Right renal cortex interstitium (tissue), 3 donors: ENCODE data around the gene FYB1. TPM values are rescaled to one million over a fixed set of nuclear protein-coding genes. Genes with fewer than 3 reads are reported as not detected.

Experiments
- DNase-seq, 3 donors: peaks; one replicate each; pipeline ENCODE4 v3.0.0-alpha.2; 2013; ENCODE audit warnings: low read depth in 3 of 3, low spot score in 2 of 3
- polyA plus RNA-seq, 3 donors: library from polyadenylated mRNA; unstranded; fragments of 120-200 nt; gene quantifications; one replicate each; pipeline ENCODE4 v1.2.1, GENCODE V29; 2013; ENCODE audit not compliant: insufficient read length in 3 of 3

Gene FYB1
- polyA plus RNA-seq, 3 donors = 4.4 to 5.4 (median 5.2) TPM

- DNase-seq = no peak
Observed at GRCh38 chr5:39100301-39100850, 119.0 kb downstream of the FYB1 start.

DNA sequence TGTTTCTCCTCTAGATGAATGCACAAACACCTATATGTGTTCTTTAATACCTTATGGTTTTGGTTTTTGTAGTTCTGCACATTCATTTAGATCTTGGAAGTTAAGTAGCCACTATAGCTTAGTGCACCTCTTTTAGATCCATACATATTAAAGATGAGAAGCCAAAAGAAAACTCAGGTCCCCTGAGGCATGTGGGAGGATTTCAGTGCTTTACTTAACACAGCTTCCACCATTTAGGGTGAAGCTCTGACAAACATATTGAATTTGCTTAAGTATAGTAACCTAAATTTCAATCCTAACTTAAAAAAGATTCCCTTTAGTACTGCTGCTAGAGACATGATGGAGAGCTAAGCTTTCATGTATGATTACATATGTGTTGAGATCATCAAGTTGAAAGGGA is 119.5 kb downstream of the FYB1 start:
- no peak for DNase-seq

DNA sequence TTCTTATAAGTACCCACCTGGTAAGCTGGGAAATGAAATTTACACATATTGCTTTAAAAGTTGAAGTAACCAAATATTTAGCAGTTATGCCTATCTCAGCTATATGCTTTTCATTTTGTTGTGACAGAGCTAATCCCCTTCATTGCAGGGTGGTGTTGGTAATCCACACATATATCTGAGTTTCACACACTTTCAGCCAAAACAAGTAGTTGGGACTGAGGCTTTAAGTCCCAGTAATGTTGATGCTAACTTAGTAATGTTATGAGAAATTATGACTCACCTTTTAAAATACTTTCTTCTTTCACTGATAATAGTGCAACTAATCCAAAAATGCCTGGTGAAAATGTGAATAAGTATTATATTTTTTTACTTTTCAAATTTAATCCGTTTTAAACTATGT is 126.0 kb downstream of the FYB1 start:
- DNase-seq = no peak

DNA sequence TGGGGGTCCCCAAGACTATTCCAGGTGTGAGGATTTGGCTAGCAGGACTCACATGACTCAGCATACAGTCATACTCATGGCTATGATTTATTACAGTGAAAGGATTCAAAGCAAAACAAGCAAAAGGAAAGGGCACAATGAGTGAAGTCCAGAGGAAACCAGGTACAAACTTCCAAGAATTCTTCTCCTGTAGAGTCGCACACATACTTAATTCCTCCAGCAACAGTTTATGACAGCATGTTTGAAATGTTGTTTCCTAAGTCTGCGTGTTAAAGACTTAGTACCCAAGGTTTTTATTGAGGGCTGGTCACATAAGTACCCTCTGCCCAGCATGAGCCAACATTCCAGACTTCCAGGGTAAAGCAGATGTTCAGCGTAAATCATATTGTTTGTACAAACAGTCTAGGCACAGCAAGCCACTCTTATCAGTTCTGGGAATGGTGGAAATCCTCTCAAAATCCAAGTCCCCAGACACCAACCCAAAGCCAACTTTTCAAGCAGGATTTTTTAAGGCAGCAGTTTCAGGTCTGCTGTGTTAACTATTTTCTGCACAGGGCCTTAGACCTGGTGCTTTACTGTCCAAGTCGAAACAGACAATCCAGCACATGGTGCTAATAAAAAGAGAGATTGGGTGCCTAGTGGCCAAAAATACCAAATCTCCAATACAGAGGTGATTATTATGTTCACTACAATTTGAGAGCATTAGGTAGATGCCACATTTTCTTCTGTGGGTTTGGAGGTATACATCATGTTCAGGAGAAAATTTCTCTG is 126.6 kb downstream of the FYB1 start:
- DNase-seq = no peak

- no peak for DNase-seq
Observed at GRCh38 chr5:39091940-39092580, 127.3 kb downstream of the FYB1 start.

DNA sequence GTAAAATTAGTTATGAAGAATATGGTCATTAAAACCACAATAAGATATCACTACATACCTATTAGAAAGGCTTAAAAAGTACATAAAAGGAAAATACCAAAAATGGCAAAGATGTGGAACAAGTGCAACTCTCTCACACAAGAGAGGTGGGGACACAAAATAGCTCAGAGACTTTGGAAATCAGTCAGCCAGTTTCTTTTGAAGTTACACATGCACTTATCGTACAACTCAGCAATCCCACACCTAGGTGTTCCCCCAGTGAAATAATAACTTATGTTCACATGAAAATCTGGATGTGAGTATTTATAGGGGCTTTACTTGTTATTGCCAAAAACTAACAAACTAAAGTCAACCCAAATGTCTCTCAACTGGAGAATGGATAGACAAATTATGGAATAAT is 135.4 kb downstream of the FYB1 start:
- DNase-seq = no peak

GRCh38 chr5:39082995-39083394 is 136.4 kb downstream of the FYB1 start:
- DNase-seq = no peak

DNA sequence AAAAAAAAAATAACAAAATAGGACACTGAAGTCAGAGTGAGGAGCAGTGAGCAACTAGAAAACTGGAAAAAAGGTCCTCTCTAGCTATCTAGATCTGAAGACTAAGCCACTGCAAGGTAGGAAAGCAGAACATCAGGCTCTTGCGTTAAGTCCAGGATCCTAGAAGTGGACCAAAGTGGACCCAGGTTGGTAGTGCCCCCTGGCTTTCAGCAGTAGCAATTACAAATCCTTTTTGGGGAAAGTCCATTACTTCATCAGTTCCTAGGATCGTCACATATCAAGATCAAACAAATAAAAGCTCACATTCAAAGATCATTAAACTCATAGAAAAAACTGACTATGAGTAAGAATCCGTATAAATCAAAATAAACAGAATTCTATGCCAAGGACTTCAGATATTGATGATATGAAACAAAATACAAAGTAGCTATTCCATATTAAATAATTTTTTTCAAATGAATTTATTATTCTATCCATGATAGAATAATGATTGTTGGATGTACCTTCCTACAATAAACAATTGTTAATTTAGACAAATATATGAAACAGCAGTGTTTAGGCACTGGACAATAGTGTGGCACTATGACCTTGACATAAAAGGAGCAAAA is 138.7 kb downstream of the FYB1 start:
- DNase-seq = no peak

GRCh38 chr5:39080168-39080567 is 139.2 kb downstream of the FYB1 start:
- DNase-seq = no peak

- no peak for DNase-seq
Observed at GRCh38 chr5:39079147-39079546, 140.2 kb downstream of the FYB1 start.

GRCh38 chr5:39076757-39077728 is 142.3 kb downstream of the FYB1 start:
- no peak for DNase-seq

DNA sequence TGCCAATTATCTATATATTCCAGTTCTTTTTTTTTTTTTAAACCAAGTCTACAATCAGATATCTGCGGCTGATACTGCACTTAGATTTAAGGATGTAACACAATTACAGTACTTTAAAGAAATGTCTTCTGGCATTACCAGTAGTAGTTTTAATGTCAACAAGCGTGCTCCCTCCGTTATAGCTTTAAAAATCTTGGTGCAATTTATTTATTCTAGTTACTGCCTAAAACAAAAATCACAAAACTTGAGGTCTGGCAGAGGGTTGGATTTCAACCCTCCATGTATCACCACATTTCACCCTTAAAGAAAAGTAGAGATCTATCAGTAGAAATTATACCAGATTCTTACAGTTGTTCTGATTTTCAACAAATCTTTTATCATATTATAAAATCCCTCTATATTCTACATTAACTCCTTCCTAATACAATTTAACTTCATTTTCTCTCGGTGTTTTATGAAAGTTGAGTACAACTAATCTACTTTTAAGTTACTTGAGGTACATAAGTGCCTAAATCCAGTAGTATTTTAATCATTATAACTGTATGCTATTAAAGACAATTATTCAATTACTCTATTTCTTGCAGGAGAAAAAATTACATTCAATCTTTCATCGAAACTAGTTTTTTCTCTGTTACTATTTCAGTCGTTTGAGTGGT is 143.1 kb downstream of the FYB1 start:
- no peak for DNase-seq

GRCh38 chr5:39074017-39074814 is 145.1 kb downstream of the FYB1 start, which contains the start of gene RICTOR:
RICTOR (minus strand) TSS chr5:39074399; CDS start chr5:39074377, 22 bp downstream.
- DNase-seq = peak; percentile 65 to 84 (median 68)

GRCh38 chr5:39073767-39074016 is 145.7 kb downstream of the FYB1 start:
- DNase-seq = peak in 1 of 3 donors; percentile 27

GRCh38 chr5:39072925-39073766 is 146.2 kb downstream of the FYB1 start:
- DNase-seq = peak in 2 of 3 donors; percentile 40 to 41

DNA sequence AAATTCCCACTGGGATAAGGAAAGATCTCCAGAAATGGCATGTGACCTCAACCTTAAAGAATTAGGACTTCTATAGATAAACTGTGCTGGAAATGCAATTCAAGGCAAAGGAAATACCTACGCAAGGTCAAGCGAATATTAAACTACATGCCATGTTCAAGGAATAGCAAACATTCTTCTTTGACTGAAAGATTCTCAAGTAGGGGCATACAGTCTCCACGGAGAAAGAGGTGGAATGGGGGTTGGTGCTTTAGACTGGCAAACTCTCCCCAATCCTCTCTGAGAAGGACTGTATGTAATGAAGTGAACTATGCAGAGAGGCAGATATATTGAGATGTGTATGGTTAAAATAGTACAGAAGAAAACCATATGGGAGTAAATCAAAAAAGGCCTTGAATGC is 151.3 kb downstream of the FYB1 start:
- DNase-seq = no peak

DNA sequence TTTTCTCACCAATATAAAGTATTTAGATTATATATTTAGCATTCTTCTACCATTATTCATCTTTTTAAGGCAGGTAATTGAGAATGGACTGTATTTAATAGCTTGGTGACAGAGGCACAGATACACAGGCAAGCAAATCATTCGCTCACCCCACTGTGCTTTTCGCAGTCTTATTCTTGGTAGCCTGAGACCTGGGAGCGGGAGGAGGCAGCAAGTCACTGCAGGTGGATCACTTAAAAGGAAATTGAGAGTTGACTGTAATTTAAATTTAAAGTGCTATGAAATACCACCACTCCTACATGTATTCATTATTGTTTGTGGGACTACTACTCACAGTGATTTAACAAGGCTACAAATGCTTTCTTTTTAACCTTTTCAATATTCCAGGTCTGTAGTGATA is 154.9 kb downstream of the FYB1 start:
- DNase-seq = no peak

GRCh38 chr5:39063037-39063436 is 156.3 kb downstream of the FYB1 start:
- DNase-seq = no peak
